Natural killer cell treated with Interleukin-12 subunit alpha and Interleukin-12 subunit beta and Interleukin-15 and Interleukin-18, amount 100 ng/mL, for 72 hours (primary cell): ENCODE data around the gene TBC1D19. TPM values are rescaled to one million over a fixed set of nuclear protein-coding genes. Genes with fewer than 3 reads are reported as not detected.

Source experiments
- ATAC-seq, 2 donors: fragments of 150-1000 bp; cut with Tn5 transposase in 1 of 2; sonication (Bioruptor Pico), chemical (Tn5 transposase) in 1 of 2; 2 replicates each; pipeline ENCODE4 v1.10.0; 2021
- DNase-seq: peaks from one replicate; pipeline ENCODE4 v3.0.0; 2022; ENCODE audit warnings: low spot score
- H3K27ac Mint-ChIP-seq, 2 donors: 1 replicate in 1 of 2; 2 replicates in 1 of 2; pipeline ENCODE4 v1.8.0; 2022; ENCODE audit warnings: mixed read lengths in 2 of 2, mild to moderate bottlenecking in 1 of 2, moderate library complexity in 1 of 2
- H3K27me3 Mint-ChIP-seq, 2 donors: 1 replicate in 1 of 2; 2 replicates in 1 of 2; pipeline ENCODE4 v1.8.0; 2022; ENCODE audit warnings: mixed read lengths in 2 of 2
- H3K36me3 Mint-ChIP-seq: one replicate; pipeline ENCODE4 v1.8.0; 2022; ENCODE audit warnings: mixed read lengths
- H3K4me1 Mint-ChIP-seq, 2 donors: 1 replicate in 1 of 2; 2 replicates in 1 of 2; pipeline ENCODE4 v1.8.0; 2022; ENCODE audit warnings: low read depth in 2 of 2, mixed read lengths in 2 of 2, mild to moderate bottlenecking in 1 of 2
- H3K4me3 Mint-ChIP-seq: one replicate; pipeline ENCODE4 v1.8.0; 2022; ENCODE audit warnings: mixed read lengths
- H3K9me3 Mint-ChIP-seq: 2 replicates; pipeline ENCODE4 v1.8.0; 2022; ENCODE audit warnings: mixed read lengths
- total RNA-seq, 2 donors: library from RNA; stranded (reverse); gene quantifications; one replicate each; pipeline ENCODE4 v1.2.3, GENCODE V29; 2022

Gene TBC1D19
- total RNA-seq, 2 donors from 2014 or later: 5.7 to 7.2 TPM

DNA sequence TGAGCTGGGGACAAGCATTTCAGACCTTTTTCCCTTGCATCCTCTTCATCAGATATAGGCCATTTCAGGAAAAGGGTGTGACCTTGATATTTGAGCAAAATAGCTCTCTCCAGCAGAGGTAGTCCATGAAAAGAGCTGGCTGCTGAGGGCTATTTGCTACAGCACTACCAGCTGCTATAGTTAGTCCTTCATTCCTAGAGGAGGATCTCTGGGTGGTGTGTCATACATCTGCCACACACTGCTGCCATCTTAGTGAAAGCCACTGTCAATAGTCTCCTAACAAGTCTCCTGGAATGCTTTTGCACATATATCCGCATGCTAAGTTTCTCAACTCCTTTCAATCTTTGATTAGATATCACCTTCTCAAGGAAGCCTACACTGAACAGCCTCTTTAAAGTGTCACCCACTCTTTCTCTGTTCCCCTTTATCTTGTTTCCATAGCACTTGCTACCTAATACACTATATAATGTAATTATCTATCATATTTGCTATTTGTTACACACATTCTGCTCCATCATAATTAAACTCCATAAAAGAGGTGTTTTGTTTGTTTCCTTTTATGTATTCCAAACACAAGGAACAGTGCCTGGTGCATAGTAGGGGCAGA, 131.9 kb downstream of the TBC1D19 start:
- H3K36me3 Mint-ChIP-seq: peaks cover 5% of the 10 kb centered on the region
- no peak for DNase-seq
- H3K4me3 Mint-ChIP-seq: no peak overlapping the region
- H3K4me1 Mint-ChIP-seq: no peaks in the 10 kb centered on the region
- no peaks in the 10 kb centered on the region for H3K27me3 Mint-ChIP-seq
- H3K9me3 Mint-ChIP-seq: no peaks in the 10 kb centered on the region
- ATAC-seq: no peak
- H3K27ac Mint-ChIP-seq: no peak overlapping the region

DNA sequence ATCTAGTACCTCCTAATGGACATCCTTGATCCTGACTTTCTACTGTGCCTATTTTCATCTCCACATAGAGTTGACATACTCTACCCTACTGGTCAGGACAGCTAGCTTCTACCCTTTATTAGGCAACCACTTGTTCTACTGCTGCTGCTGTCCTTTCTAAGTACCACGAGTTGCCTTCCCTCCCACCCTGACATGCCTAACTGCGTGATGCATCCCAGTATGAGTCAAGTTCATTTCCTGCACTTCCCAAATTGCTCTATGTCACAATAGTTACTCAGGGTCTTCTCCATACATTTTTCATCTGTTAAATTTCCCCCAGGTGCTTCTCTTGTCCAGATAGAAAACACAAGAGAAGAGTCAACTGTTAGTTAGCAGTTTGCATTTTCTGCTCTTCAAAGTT, 133.4 kb downstream of the TBC1D19 start:
- Mint-ChIP-seq H3K36me3 (peaks cover 4% of the 10 kb centered on the region), H3K4me1 (no peaks in the 10 kb centered on the region), H3K27me3 (no peaks in the 10 kb centered on the region), H3K27ac (no peak overlapping the region), H3K4me3 (no peak overlapping the region), H3K9me3 (no peaks in the 10 kb centered on the region)
- DNase-seq (no peak), ATAC-seq (no peak)

DNA sequence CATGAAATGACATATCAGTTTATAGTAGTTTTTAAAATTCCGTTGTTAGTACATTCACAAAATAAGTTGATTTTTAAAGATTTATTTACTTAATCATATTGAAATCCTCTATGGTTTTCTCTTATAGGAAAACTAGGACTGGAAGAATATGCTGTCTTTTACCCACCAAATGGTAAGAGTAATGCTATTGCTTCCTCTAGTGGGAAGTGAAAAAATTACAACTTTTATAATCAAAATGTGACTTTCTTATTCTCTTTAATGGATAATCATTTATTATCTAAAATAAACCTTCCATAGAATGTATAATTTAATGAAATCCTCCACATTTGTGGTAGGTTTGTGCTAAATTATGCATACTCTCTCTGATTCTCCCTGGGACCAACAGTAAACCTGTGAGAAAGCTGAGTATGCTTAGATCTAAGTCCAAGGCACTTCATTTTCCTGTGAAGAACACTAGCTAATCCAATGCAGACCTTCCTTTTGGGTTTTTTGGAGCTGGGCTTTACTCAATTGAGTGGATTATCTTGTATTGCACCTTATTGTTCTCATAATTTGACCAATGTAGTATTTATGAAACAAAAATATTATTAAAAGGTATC, 136.2 kb downstream of the TBC1D19 start:
- no peaks in the 10 kb centered on the region for H3K9me3 Mint-ChIP-seq
- H3K27ac Mint-ChIP-seq: no peak overlapping the region
- DNase-seq (no peak), ATAC-seq (no peak)
- H3K4me3 Mint-ChIP-seq: no peak overlapping the region
- peaks cover 19 to 22% of the 10 kb centered on the region in 2 donors for H3K4me1 Mint-ChIP-seq
- H3K36me3 Mint-ChIP-seq: peaks cover 4% of the 10 kb centered on the region
- H3K27me3 Mint-ChIP-seq: no peaks in the 10 kb centered on the region

DNA sequence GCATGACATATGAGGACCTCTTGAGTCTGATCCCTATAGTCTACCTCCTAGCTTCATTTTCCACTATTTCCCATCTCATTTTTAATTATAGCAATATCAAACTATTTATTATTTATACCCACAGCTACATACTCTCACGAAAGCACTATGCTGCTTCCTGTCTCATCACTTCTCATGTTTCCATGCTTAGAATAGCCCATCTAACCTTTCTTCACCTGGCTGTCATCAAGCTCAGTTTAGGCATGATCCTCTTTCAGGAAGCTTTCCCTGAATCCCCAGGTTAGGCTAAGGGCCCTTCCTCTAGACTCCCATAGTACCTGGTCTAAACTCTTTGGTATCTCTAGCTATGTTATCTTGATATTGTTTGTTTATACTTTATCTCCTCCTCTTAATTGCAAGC, 137.8 kb downstream of the TBC1D19 start:
- Mint-ChIP-seq H3K27me3 (no peaks in the 10 kb centered on the region), H3K36me3 (peaks cover 4% of the 10 kb centered on the region), H3K4me1 (peaks cover 20 to 28% of the 10 kb centered on the region in 2 donors), H3K4me3 (no peak overlapping the region), H3K9me3 (no peaks in the 10 kb centered on the region), H3K27ac (no peak overlapping the region)
- no peak for ATAC-seq
- no peak for DNase-seq

DNA sequence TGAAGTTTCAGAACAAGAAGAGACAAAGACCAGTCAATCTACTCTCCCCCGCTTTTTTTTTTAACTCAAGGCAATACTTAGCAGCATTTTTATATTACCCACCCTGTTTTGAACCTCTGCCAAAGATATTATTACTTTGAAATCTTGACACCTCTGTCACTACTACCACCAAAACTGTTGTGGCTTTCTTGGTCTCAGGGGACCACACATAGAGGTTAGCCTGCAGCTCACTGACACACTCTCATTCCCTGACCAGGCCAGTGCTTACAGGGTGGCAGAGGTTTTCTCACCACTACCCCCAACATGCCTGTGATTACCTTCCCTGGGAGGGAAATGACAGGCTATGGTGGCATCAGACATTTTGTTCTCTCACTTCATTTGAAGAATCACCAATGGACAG, 139.3 kb downstream of the TBC1D19 start:
- peak; percentile 89 to 97 for ATAC-seq
- peaks cover 20 to 28% of the 10 kb centered on the region in 2 donors for H3K4me1 Mint-ChIP-seq
- H3K27ac Mint-ChIP-seq: peak overlapping the region; percentile 42 to 51
- peaks cover 4% of the 10 kb centered on the region for H3K36me3 Mint-ChIP-seq
- no peaks in the 10 kb centered on the region for H3K27me3 Mint-ChIP-seq
- H3K4me3 Mint-ChIP-seq: peak overlapping the region; percentile 25
- peak; percentile 62 for DNase-seq
- H3K9me3 Mint-ChIP-seq: no peaks in the 10 kb centered on the region

DNA sequence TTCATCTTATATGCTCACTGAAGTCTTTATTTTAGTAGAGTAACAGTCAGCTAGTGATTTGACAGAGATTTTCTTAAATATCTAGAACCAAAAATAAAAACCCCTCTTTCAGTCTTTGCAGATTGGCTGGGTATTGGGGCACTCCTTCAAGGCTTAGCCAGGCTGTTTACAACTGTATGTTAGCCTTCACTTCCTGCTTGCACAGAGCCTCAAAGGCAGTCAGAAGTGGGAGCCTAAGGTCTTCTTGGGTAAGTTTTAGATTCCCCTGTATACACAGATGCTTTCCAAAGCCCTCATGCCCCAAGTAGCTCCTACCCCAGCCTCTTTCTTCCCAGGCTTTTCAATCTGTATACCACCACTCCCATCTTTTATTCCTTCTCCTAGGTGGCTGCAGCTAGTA, 140.7 kb downstream of the TBC1D19 start:
- DNase-seq: no peak
- Mint-ChIP-seq H3K36me3 (no peaks in the 10 kb centered on the region), H3K4me3 (no peak overlapping the region), H3K9me3 (no peaks in the 10 kb centered on the region), H3K27ac (no peak overlapping the region), H3K4me1 (peaks cover 20 to 28% of the 10 kb centered on the region in 2 donors), H3K27me3 (no peaks in the 10 kb centered on the region)
- ATAC-seq: no peak

DNA sequence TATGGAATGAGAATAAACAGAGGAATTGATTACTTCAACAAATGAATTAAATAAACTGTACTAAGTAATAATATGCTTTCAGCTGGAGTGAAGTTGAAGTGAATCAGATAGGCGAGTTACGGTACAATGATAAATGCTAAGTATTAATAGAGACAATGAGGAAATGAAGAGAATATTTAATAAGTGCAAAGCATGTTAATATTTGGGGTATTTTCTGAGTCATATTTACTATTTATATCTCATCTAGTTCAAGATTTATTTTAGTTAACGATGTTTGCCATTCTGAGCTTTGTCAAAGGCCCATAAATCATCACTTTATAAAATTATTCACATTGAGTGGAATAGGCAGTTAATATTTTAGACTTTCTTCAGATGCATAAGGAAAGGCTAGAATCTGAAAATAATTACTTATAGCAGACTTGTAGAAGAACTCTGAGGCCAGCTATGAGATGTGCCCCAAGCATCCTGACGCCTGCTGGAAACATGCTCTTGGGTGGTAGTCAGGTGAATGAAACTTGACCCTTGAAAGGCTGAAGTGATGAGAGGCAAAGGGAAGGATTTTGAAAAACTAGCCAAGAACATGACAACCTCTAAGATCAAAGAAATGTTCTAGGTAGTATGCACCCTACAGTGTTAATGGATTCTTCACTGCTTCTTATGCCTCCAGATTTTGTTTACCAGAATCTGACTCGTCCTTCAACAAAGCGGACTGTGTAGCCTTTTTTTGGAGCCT, 142.9 kb downstream of the TBC1D19 start:
- no peak for ATAC-seq
- Mint-ChIP-seq H3K27ac (no peak overlapping the region), H3K4me3 (no peak overlapping the region), H3K27me3 (no peaks in the 10 kb centered on the region), H3K36me3 (no peaks in the 10 kb centered on the region), H3K4me1 (peaks cover 29 to 41% of the 10 kb centered on the region in 2 donors), H3K9me3 (no peaks in the 10 kb centered on the region)
- no peak for DNase-seq

DNA sequence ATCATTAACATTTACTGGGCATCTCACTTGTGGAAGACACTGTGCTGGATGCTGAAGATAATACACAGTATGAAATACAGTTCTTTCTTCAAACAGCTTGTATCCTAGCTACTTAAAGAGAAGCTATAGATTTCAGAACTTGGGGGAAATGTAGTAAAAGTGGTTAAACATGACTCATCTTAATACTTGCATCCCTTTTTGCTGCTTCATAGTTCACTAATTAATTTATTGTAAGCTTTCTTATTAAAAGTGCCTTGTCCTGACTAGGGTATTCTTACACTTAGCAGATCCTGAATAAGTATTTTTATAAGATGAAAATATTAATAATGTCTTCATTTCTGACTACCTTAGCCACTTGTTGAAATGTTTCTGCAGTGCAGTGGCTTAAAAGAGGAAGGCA, 144.0 kb downstream of the TBC1D19 start:
- Mint-ChIP-seq H3K36me3 (no peaks in the 10 kb centered on the region), H3K4me3 (no peak overlapping the region), H3K27ac (no peak overlapping the region), H3K4me1 (peaks cover 27 to 38% of the 10 kb centered on the region in 2 donors), H3K9me3 (no peaks in the 10 kb centered on the region), H3K27me3 (no peaks in the 10 kb centered on the region)
- no peak for DNase-seq
- ATAC-seq: no peak

DNA sequence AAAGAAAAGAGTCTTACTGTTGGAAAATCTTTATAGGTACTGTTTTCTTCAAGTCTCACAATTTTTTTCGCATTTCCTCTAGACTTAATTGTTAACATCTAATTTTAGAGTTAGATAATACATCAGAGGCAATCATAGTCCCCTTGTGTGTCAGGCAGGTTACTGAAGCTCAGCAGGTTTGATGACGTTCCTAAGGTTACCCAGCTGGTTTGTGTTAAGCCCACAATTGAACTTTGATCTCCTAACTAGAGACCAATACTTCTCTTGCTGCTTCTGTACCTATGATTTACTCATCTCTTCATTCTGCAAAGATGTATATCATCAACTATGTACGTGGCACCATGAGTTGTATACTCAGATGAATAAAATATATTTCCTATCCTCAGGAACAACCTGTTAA, 145.1 kb downstream of the TBC1D19 start:
- H3K36me3 Mint-ChIP-seq: no peaks in the 10 kb centered on the region
- H3K27me3 Mint-ChIP-seq: no peaks in the 10 kb centered on the region
- DNase-seq (no peak), ATAC-seq (no peak)
- no peak overlapping the region for H3K4me3 Mint-ChIP-seq
- peaks cover 16 to 26% of the 10 kb centered on the region in 2 donors for H3K4me1 Mint-ChIP-seq
- no peaks in the 10 kb centered on the region for H3K9me3 Mint-ChIP-seq
- peak overlapping the region in 1 of 2 donors; percentile 16 for H3K27ac Mint-ChIP-seq

DNA sequence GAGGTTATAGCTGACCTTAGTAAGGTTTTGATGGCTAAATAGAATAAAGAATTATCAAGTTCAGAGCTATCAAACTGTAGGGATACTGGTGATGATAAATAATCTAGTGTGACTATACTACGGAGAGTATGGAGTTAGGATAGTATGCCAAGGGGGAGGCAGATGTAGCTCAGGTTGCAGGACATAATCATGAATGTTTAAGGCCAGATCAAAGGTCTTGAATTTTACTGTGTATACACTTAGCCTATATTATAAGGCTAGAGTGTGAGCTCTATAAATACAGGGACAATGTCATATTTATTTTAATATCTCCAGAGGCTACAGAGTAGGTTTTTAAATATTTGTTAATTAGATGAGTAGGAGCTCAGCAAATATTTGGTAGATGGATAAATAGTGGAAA, 145.7 kb downstream of the TBC1D19 start:
- no peak for DNase-seq
- Mint-ChIP-seq H3K4me1 (peaks cover 15 to 24% of the 10 kb centered on the region in 2 donors), H3K27me3 (no peaks in the 10 kb centered on the region), H3K36me3 (no peaks in the 10 kb centered on the region), H3K4me3 (no peak overlapping the region), H3K9me3 (no peaks in the 10 kb centered on the region), H3K27ac (peak overlapping the region in 1 of 2 donors; percentile 16)
- ATAC-seq: no peak

DNA sequence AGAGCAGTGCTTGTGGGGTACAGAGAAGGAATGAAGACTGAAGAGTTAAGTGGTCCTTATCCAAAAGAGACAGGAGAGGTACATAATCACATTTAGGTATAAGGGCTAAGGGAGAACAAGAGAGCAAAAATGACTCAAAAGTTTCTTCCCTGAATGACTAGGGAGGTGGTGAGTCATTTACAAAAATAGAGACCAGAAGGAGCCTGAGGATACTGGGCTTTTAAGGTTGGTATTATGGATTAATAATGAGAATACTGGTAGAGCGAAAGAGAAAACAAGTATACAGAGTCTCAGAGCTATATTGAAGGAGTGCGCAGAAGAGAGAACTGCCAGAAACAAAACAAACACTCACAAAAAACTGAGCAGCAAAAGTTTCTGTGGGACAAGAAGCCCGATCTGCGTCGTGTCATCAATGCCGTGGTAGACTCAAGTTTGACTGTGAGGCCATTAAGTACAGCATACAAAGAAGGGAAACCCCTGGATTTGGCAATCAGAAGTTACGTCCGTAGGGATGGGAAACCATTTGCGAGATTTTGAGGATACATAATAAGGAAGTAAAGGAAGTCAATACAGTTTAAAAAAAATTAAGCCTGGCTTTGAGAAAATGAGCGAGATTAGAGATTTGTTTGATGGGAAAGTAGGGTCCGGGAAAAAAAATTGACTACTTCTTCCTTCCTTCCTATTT, 147.6 kb downstream of the TBC1D19 start:
- no peak for DNase-seq
- peaks cover 10 to 13% of the 10 kb centered on the region in 2 donors for H3K4me1 Mint-ChIP-seq
- H3K36me3 Mint-ChIP-seq: no peaks in the 10 kb centered on the region
- H3K27ac Mint-ChIP-seq: peak overlapping the region in 1 of 2 donors; percentile 3
- H3K9me3 Mint-ChIP-seq: no peaks in the 10 kb centered on the region
- H3K4me3 Mint-ChIP-seq: peak overlapping the region; percentile 54
- no peaks in the 10 kb centered on the region for H3K27me3 Mint-ChIP-seq
- ATAC-seq: peak; percentile 75 to 91

DNA sequence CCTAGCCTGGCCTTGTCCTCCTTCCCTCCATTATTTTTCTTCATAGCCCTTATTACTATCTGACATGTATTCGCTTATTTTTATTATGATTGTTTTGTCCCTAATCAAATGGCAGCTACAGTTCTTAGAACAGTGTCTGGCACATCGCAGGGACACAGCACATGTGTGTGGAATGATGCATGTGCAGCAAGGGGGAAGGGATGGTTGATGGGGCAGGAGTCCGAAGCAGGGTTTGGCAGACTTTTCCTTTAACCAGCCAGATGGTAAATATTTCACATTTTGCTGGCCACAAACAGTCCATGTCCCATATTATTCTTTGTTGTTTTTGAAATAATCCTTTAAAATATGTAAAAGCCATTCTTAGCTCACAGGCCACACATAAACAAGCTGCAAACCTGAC, 148.5 kb downstream of the TBC1D19 start:
- Mint-ChIP-seq H3K4me3 (no peak overlapping the region), H3K9me3 (no peaks in the 10 kb centered on the region), H3K27me3 (no peaks in the 10 kb centered on the region), H3K4me1 (peaks cover 10 to 13% of the 10 kb centered on the region in 2 donors), H3K27ac (no peak overlapping the region), H3K36me3 (no peaks in the 10 kb centered on the region)
- ATAC-seq: no peak
- no peak for DNase-seq

DNA sequence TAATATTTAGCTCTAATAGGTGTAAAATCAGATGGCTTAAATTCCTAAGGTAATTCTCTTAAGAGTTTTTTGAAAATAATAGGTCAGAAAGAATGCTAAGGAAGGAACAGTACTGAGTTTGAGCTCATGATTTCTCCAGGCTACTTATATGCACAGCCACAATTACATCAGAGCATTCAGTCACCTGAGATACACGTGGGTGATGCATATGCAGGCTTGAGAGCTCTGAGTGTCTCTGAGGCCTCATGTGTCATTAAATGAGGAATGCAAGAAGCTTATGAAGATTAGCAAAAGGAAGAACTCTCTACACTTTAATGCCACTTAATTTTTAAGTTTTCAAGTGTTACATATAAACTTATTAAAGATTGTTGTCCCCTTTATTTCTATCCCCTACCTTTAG, 152.7 kb downstream of the TBC1D19 start:
- peaks cover under 1 to 2% of the 10 kb centered on the region in 2 donors for H3K4me1 Mint-ChIP-seq
- H3K9me3 Mint-ChIP-seq: no peaks in the 10 kb centered on the region
- DNase-seq (no peak), ATAC-seq (no peak)
- H3K27ac Mint-ChIP-seq: no peak overlapping the region
- no peak overlapping the region for H3K4me3 Mint-ChIP-seq
- H3K27me3 Mint-ChIP-seq: no peaks in the 10 kb centered on the region
- H3K36me3 Mint-ChIP-seq: no peaks in the 10 kb centered on the region

DNA sequence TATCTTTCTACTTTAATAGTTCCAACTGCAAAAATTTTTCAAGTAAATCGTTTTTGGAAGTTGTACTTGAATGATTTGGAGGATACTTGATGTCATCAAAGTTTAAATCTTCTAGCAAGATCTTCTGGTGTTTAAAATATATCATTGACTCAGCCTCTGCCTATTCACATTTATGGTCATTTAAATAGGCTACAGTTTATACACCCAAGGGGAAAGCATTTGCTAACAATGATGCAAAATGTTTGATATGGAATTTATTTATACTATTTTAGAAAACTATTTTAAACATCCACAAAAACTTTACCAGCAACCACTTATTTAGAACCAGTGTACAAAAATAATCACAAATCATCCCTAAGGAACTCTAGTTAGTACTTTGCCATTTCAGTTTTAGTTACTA, 153.5 kb downstream of the TBC1D19 start:
- ATAC-seq (no peak), DNase-seq (no peak)
- Mint-ChIP-seq H3K27ac (no peak overlapping the region), H3K4me3 (no peak overlapping the region), H3K27me3 (no peaks in the 10 kb centered on the region), H3K9me3 (no peaks in the 10 kb centered on the region), H3K36me3 (no peaks in the 10 kb centered on the region), H3K4me1 (no peaks in the 10 kb centered on the region)
